HepG2 (cell line): ENCODE data around the gene TMCO6. TPM values are rescaled to one million over a fixed set of nuclear protein-coding genes. Genes with fewer than 3 reads are reported as not detected.

Experiments used
- E2F2 ChIP-seq: sonication (generic); formaldehyde crosslinking; IDR thresholded peaks from 2 replicates; pipeline ENCODE4 v1.4.0; 2020; ENCODE audit warnings: missing genetic modification reagents, borderline replicate concordance
- ERF ChIP-seq: IDR thresholded peaks from 2 replicates; pipeline ENCODE4 v1.6.1; 2018; ENCODE audit warnings: missing biosample characterization, missing genetic modification reagents
- FLYWCH1 ChIP-seq: sonication (generic); formaldehyde crosslinking; IDR thresholded peaks from 2 replicates; pipeline ENCODE4 v1.8.1; 2023; ENCODE audit warnings: mild to moderate bottlenecking, missing genetic modification reagents
- FOSL2 ChIP-seq: sonication (generic); formaldehyde crosslinking; IDR thresholded peaks from 2 replicates; pipeline ENCODE4 v1.4.0; 2020; ENCODE audit warnings: missing genetic modification reagents
- MED8 ChIP-seq: sonication (generic); formaldehyde crosslinking; IDR thresholded peaks from 2 replicates; pipeline ENCODE4 v1.8.1; 2023; ENCODE audit warnings: mild to moderate bottlenecking, missing genetic modification reagents; ENCODE audit not compliant: insufficient replicate concordance
- PHF21A ChIP-seq: sonication (generic); formaldehyde crosslinking; IDR thresholded peaks from 2 replicates; pipeline ENCODE4 v1.5.0; 2020; ENCODE audit warnings: mild to moderate bottlenecking, missing genetic modification reagents
- POGK ChIP-seq: sonication (generic); formaldehyde crosslinking; conservative IDR thresholded peaks from 2 replicates; pipeline ENCODE4 v1.8.0; 2022; ENCODE audit warnings: mild to moderate bottlenecking, moderate library complexity, missing genetic modification reagents
- ZBTB43 ChIP-seq: sonication (generic); formaldehyde crosslinking; conservative IDR thresholded peaks from 2 replicates; pipeline ENCODE4 v1.4.0; 2020; ENCODE audit warnings: missing genetic modification reagents
- ZNF280B ChIP-seq: sonication (generic); formaldehyde crosslinking; IDR thresholded peaks from 2 replicates; pipeline ENCODE4 v1.5.0; 2020; ENCODE audit warnings: missing genetic modification reagents, mild to moderate bottlenecking, borderline replicate concordance
- ZNF562 ChIP-seq: sonication (generic); formaldehyde crosslinking; IDR thresholded peaks from 2 replicates; pipeline ENCODE4 v1.8.0; 2022; ENCODE audit warnings: missing genetic modification reagents, borderline replicate concordance
- ZNF614 ChIP-seq: IDR thresholded peaks from 2 replicates; pipeline ENCODE4 v1.6.1; 2018; ENCODE audit warnings: missing biosample characterization, missing genetic modification reagents, inconsistent platforms, borderline replicate concordance
- ZNF639 ChIP-seq: conservative IDR thresholded peaks from 2 replicates; pipeline ENCODE4 v1.6.1; 2018; ENCODE audit warnings: missing genetic modification reagents
- ZNF740 ChIP-seq: sonication (generic); formaldehyde crosslinking; IDR thresholded peaks from 2 replicates; pipeline ENCODE4 v1.4.0; 2020; ENCODE audit warnings: missing genetic modification reagents
- polyA plus RNA-seq, 8 experiments: library from polyadenylated mRNA; depleted of rRNA in 3 of 8; stranded (reverse) in 7 of 8; unstranded in 1 of 8; fragments of >200 nt; fragmentation: Illumina TruSeq in 4 of 8; extraction: Trizol in 4 of 8; gene quantifications; 2 replicates each; pipeline versions ENCODE4 v1.2.1 to v1.2.3, GENCODE V29; 2011 to 2016; ENCODE audit warnings: low read depth in 4 of 8, missing spikeins in 1 of 8, mixed read lengths in 1 of 8; ENCODE audit not compliant: insufficient read depth in 1 of 8
- total RNA-seq, 5 experiments: library from RNA; depleted of rRNA; stranded (reverse); fragments of >200 nt; fragmentation: Illumina TruSeq; extraction: Trizol; gene quantifications; 2 replicates each; pipeline ENCODE4 v1.2.3, GENCODE V29; 2016; ENCODE audit warnings: low read depth in 1 of 5
- TF ChIP-seq, protein P1 (sequence below): sonication (generic); formaldehyde crosslinking; IDR thresholded peaks from 2 replicates; pipeline ENCODE4 v1.4.0; 2020; ENCODE audit warnings: low read depth, mild to moderate bottlenecking, missing genetic modification reagents
- TF ChIP-seq, protein P2 (sequence below): sonication (generic); formaldehyde crosslinking; IDR thresholded peaks from 2 replicates; pipeline ENCODE4 v1.5.0; 2020; ENCODE audit warnings: mild to moderate bottlenecking, missing genetic modification reagents, moderate library complexity

TMCO6 gene
- total and polyA plus RNA-seq, 2 of the 13 experiments (the other 11 are each of a cell fraction or from before 2014, with no cell fraction given) = 16.6 to 28.2 TPM

- TF ChIP-seq ZNF280B (peak; percentile 93), POGK (CRISPR knock-in tag) (peak; percentile 78), E2F2 (CRISPR knock-in tag) (no peak), FLYWCH1 (no peak), ZNF614 (CRISPR knock-in tag) (peak; percentile 86; the same call in 1 of the 2 replicates), FOSL2 (peak; percentile 73), ZNF562 (CRISPR knock-in tag) (0 out of 2 replicates have a peak, but pooled peaks have one; percentile 20), MED8 (no peak), ERF (CRISPR knock-in tag) (peak; percentile 82), ZNF740 (peak; percentile 27; the same call in 1 of the 2 replicates), ZBTB43 (peak; percentile 37; the same call in 1 of the 2 replicates), PHF21A (CRISPR knock-in tag) (peak; percentile 70), ZNF639 (peak; percentile 46)
- TF ChIP-seq, protein P1, sequence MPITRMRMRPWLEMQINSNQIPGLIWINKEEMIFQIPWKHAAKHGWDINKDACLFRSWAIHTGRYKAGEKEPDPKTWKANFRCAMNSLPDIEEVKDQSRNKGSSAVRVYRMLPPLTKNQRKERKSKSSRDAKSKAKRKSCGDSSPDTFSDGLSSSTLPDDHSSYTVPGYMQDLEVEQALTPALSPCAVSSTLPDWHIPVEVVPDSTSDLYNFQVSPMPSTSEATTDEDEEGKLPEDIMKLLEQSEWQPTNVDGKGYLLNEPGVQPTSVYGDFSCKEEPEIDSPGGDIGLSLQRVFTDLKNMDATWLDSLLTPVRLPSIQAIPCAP (CRISPR knock-in tag) = 0 out of 2 replicates have a peak, but pooled peaks have one; percentile 35
- TF ChIP-seq, protein P2, sequence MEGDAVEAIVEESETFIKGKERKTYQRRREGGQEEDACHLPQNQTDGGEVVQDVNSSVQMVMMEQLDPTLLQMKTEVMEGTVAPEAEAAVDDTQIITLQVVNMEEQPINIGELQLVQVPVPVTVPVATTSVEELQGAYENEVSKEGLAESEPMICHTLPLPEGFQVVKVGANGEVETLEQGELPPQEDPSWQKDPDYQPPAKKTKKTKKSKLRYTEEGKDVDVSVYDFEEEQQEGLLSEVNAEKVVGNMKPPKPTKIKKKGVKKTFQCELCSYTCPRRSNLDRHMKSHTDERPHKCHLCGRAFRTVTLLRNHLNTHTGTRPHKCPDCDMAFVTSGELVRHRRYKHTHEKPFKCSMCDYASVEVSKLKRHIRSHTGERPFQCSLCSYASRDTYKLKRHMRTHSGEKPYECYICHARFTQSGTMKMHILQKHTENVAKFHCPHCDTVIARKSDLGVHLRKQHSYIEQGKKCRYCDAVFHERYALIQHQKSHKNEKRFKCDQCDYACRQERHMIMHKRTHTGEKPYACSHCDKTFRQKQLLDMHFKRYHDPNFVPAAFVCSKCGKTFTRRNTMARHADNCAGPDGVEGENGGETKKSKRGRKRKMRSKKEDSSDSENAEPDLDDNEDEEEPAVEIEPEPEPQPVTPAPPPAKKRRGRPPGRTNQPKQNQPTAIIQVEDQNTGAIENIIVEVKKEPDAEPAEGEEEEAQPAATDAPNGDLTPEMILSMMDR (CRISPR knock-in tag) = peak; percentile 82
Observed at GRCh38 chr5:140639148-140639981, at the start of gene TMCO6 (continued).
